Measurements from ENCODE around the gene ANAPC13. TPM values are rescaled to one million over a fixed set of nuclear protein-coding genes. Genes with fewer than 3 reads are reported as not detected.

ANAPC13 gene
- total RNA-seq, 1 experiment from 2014 or later = 18.6 TPM

DNA sequence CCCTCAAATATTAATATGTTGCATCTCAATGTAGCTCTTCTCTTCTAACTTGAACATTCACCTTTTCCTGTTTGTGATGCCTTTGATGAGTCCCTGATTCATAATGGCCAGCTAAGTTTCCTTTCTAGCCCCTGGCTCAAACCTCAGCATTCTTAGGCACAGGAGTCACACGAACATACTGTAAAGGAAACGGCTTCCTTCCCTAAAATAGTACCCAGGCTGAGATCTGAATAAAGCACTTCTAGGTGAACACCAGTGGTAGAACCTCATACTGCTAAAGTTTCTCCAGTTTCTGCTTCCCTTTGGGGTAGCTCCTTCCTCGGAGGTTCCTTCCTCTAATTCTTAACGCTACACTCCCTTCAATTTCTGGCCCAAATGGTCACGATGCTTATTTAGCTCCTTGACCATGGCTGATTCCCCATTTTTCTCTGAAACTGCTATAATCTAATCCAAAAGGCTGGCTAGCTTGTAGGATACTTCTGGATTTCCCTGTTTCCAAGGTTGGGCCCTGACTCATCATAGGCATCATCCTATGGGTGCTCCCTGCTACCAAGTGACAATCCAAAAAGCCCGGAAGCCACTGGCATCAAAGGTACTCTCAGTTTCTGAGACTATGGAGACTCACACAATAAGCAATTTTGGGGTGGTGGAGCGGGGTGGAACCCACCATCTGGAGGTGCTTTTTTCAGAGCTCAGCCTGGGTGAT is 2.4 kb downstream of the ANAPC13 start:
- DNase-seq (ENCODE audit: low spot score) = no peak

DNA sequence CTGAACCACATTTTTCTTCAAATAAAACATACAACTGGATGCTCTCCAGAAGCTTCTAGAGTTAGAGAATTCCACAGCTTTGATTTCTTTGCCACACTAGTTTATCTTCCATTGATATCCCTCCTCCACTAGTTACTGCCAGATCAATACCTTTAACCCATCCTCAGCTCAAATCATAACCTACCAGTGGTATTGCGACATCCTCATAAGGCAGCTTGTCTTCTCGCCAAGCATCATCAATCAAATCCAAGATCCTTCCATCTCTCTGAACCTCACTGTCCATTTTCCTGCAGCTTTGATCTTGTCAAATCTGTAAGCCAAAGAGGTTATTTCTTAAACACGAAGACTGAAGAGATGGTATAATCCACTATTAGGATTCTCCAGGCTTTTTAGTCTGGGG is 3.2 kb downstream of the ANAPC13 start:
- DNase-seq (ENCODE audit: low spot score) = no peak

DNA sequence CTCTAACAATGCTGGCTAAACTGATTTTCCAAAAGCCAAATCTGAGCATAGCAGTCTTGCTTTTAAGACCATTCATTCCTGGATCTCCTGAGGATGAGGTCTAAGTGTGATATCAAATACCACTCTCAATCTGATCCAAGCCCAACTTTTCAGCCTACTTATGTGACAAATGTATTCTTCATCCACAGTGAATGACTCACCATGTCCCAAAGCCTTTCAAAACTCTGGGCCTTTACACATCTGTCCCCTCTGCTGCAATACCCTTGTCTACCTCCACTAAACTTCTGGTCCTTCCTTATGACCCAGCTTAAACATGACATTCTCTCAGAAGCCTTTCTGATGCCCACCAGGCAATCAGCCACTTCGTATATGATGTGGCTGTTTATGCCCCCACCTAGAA is 4.6 kb downstream of the ANAPC13 start:
- DNase-seq (ENCODE audit: low spot score) = no peak

DNA sequence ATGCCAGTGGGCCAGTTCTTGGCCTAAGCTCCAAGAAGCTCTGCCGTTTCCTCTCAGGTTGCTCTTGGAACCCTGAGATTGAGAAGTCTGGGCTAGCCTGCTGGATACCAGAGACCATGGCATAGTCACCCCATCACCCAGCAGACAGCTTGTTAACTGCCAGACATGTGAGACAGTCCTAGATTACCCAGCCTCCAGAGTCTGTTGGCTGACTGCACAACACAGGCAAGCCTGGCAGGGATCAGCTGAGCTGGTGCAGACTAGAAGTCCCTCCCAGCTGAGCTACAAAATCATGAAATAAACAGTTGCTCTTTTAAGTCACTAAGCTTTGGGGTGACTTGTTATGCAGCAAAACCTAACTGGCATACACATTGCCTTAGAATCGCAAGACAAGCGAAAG is 5.2 kb downstream of the ANAPC13 start:
- DNase-seq (ENCODE audit: low spot score) = no peak

DNA sequence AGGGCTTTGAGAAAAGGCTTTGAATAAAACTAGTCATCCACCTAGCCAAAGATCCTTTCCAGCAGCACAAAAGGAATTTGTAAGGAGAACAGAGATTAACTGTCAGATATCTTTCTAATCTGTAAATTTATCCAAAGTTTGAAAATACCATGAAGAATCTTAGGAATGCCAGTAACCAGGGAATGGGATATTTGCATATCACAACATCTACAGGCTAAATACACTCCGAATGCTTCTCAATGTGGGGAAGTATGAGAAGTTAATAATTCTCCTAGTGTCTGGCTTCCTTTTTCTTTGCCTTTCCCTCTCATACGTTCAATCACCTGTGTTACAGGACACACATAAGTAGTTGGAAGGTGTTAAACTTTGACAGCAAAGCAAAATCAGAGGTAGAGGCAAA is 7.8 kb downstream of the ANAPC13 start:
- no peak for DNase-seq (ENCODE audit: low spot score)

DNA sequence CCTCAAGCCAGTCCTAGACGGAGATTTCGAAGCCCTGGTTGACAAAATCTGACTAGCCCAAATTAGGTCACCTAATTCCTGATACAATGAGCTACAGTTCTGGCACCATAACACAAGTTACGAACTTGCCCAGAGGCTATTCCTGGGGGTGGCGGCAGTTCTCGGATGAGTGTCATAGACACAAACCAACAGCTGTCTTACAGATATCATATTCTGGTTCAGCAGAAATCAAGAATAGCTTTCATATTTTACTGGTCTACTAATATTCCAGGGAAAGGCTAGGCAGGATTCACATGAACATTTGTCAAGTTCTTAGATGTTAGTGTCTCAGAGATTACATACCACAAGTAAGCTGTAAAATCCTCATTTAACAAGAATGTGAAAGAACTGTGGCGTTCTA is 8.8 kb downstream of the ANAPC13 start:
- no peak for DNase-seq (ENCODE audit: low spot score)

DNA sequence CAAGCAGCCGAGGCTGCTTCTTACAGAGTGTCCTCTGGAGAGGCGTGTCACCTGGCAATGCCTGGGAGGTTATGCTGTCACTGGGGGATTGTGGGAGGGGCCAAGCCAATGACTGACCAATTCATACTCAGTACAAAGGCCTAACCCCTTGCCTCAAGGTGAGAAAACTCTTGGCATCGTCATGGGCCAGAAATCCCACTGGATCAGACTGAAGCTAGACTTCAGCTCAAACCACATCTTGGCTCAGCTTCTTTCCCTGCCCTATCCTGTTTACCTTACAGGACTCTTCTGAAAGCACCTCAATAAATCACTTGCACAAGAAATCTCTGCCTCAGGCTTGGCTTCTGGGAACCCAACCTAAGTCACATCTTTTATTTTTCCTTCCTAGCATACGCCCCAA is 9.5 kb downstream of the ANAPC13 start:
- DNase-seq (ENCODE audit: low spot score) = no peak

DNA sequence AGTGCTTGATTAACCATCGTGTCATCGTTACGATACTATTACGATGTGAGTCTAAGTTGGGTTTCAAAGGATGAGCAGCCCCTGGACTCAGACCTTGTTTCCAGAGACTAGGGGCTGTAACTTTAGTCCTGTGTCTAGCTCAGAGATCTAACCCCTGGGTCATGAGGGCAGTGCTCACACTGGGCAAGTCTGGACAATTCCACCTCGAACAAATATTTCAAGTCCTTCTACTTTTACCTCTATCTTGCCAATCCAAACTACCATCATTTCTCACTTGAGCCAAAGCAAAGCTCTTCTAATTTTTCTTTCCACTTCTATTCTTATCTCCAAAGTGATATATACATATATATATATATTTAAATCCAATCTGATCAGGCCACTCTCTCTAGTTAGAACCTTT is 10.8 kb downstream of the ANAPC13 start:
- DNase-seq (ENCODE audit: low spot score) = no peak

DNA sequence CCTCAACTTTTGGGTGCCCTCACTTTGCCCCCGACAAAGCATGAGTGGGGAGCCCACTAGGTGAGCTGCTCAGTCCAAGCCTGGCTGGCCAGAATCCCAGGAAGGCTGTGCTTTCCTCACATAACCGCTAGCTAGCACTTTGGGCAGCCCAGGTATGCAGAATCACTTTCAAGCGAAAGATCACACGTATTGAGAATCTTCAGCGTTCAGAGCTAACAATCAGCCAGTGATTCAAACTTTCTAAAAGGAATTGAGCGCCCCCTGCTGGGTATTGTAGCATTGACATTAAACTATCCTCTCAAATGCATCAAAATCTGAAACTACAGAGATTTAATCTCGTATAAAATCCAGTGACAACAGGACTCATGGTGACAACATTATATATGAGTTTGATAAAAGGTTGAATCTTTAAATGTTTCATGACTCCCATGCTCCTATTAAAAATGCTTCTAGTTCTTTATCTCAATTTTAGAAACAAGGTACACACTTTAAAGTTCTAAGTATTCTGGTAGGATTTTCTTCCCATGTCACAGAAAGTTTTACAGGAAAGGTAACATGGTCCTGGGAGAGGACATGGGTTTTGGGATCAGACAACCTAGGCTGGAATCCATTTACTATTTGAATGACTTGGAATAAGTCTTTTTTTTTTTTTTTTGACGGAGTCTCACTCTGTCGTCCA is 11.8 kb downstream of the ANAPC13 start:
- DNase-seq (ENCODE audit: low spot score) = peak; percentile 97

DNA sequence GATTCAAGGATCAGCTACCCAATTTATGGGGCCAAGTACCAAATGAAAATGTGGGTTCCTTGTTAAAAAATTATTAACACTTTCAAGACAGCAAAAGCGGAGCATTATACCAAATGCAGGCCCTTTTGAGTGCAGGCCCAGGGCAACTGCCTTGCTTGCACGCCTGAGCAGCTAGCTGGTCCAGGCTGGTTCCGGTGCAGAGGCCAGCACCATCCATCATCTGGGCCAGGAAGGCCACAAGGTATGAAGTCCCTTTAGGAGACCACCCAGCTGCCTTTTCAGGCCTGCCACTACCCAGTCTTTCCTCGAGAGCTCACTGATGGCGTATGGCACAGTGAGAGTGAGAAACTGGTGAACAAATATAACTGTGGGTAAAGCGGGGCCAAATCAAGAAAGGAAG is 13.0 kb downstream of the ANAPC13 start:
- DNase-seq (ENCODE audit: low spot score) = no peak

DNA sequence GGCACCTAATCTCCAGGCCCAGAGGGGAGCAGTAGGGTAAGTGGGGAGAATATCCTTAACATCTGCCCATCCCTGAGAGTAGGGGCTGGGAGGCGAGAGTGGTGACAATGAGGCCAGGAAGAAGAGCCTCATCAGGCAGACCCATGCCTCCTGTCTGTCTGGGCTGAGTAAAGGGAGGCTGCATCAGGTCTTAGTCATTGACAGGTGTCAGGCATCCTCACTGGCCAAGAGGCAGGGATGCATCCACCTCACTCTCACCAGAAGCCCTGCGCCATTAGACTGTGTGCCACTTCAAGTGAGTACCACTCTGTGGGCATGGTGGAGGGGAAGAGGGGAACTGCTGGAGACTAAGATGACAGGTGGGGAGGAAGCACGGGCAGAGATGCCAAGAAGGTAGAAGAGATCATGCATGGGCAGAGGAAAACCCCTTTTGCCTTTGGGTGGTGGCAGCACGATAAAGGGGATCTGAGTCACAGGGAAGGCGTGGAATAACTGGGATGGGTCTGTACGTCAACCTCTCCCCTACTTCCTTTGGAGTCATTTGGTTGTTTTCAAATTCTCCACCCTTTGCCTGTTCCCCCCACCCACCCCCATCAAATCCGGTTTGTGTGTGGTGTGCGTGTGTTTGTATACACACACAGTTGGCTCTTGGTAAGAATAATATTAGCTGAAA is 14.1 kb downstream of the ANAPC13 start:
- no peak for DNase-seq (ENCODE audit: low spot score)

DNA sequence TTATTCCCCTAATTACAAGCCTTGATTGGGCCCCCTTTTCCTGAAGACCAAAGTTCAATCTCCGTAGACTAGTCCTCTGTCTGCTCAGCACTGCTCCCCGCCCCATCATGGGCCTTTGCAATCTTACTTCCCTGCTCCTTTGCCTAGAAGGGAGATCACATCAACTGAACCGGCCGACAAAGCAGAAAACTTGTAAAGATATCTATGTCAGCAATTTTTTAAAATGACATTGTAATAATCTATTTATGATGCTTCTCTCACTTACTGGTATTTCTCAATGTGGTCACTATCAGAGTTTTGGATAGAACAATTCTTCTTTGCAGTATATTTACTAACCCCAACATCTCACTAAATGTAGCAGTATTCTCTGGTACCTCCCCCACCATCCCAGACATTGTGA is 17.3 kb downstream of the ANAPC13 start:
- no peak for DNase-seq (ENCODE audit: low spot score)

DNA sequence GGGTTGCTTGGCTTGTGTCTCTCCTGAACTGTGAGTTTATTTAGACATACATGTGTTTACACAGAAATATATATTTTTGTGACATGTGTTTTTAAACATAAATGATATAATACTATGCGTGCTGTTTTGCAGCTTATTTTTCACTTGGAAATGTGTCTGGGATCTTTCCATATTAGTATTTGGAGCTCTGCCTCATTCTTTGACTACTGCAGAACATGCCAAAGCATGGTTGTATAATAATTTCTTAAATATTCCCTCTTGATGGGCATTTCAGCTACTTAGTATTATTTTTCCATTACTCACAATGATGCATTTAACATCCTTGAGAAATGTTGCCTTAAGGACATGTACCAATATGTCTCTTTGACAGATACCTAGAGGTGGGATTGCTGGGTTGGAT is 19.5 kb downstream of the ANAPC13 start:
- no peak for DNase-seq (ENCODE audit: low spot score)

DNA sequence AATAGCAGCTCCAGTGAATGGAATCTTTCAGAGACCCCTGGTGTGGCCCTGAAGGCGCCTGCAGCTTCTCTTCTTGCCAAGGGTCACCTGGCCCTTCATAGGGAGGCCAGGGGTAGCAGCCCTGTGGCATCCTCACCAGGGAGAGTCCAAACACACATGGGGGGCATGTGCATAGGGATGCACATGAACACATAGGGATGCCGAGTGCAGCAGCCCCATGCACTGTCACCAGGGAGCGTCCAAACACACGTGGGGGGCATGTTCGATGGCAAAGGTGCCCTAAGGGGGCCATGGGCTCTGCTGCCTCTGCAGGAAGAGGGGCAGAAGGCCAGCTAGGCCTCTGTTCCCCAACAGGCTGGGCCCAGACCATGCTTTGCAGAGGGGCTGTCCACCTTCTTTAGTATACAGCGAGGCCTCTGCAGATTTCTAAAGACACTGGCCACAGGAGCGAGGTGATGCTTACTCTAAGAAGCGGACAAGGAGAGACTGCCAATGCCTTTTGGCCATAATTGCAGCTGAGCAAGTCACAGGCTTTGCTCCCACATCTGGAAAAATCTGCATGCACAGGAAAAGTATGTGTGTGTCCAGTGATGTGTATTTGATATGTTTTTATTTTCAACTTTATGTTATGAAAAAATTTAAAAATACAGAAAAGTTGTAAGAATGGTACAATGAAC is 21.0 kb downstream of the ANAPC13 start:
- no peak for DNase-seq (ENCODE audit: low spot score)

DNA sequence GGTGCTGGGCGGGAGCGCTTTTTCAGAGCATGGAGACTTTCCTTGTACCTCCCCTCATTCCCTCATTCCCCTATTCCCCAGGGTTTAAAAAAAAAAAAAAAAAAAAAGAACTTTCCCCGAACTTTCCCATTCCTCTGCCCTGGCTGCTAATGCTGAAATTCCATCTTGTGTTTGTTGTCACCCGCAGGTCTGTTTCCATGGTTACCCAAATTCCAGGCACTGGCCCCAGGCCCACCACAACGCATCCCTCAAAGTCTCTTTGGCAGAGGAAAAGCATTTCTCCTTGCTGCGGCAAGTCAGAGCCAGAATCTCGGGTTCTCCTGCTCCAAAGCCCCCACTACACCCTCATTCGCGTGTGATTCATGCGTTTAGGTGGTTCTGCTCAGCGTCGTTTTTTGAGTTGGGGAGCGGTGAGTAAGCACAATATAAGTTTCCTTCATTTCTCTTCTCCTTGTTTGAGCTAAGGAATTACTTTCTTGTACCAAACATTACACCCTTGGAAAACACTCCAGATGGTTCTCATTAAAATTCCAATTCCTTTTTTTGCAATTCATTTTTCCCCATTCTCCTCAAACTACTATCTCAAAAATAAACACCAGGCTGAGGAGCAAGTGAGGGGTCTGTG is 21.6 kb downstream of the ANAPC13 start:
- DNase-seq (ENCODE audit: low spot score) = no peak

DNA sequence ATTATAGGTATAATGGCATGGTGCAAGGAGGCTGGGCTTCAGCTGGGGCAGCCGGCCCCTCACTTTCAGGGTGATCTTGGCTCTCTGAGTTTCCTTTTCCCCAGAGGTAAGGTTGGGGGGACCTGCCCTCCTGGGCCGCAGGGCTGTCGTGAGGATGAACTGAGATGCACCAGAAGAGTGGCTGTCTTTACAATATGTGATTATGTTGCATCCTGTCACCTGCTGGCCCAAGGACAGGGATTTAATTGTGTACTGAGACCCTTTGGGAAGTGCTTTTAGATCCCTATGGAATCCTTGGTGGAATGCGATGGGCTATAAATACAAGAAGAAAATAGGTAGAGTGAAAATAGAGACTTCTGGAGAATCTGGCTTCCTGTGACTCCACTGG is 22.1 kb downstream of the ANAPC13 start:
- no peak for DNase-seq (ENCODE audit: low spot score)

DNA sequence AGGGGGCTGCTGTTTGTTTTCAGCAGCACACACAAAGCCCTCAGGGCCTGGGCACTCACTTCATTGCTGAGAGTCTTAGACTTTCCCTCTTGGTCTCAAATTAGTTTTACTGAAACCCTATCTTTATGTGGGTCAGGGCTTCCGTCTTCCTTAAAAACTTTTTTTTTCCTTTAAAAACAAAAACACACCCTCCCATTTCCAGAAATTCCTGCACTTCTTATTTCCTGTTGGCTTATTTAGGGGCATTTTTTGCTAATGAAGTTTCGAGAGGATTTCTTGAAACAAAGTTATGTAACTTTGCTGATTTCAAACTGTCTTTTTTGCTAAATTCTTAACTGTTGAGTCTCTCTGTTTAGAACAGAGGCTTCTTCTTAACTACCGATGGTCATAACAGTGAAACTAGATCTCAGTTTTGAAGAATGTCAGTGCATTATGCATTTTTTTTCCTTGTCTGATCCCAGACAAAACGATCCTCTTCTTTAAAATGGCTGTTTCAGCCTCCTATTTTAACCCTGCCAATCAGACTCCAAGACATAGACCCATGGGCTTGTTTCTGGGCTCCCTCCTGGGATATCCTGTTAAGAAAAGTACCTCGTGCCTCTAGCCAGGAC is 23.3 kb downstream of the ANAPC13 start:
- no peak for DNase-seq (ENCODE audit: low spot score)

DNA sequence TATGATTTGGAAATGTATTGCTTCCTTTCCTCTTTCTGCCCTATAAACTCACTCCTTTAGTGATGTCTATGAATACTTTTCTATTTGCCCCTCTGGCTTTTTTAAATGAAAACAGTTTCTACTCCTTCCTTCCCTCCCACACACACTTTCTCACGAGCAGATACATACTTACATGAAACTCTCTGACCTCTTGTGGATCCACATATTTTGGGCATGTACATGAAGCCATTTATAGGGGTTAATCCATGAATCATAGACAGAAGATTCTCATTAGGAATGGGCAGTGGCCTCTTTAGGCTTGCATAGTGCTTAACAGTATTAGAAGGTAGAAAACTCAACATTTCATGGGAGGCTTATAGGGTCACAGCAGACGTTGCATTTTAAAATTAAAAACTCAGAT is 24.8 kb downstream of the ANAPC13 start:
- no peak for DNase-seq (ENCODE audit: low spot score)

DNA sequence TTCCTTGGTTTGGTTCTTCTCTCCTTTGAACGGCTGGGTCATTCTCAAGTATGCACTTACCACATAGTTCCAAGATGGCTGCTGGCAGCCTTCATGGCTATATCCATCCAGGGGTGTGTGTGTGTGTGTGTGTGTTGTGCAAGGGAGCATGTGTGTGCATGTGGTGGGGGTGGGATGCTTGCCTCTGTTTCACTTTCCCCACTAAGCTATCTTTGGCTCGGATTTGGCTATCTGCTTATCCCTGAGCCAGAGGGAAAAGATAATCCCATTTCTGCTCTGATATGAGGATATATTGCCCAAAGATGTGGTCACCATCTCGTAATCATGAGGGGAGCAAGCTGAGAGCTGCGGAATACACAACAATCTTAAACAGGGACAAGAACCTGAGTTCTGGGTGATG is 26.2 kb downstream of the ANAPC13 start:
- DNase-seq (ENCODE audit: low spot score) = no peak

DNA sequence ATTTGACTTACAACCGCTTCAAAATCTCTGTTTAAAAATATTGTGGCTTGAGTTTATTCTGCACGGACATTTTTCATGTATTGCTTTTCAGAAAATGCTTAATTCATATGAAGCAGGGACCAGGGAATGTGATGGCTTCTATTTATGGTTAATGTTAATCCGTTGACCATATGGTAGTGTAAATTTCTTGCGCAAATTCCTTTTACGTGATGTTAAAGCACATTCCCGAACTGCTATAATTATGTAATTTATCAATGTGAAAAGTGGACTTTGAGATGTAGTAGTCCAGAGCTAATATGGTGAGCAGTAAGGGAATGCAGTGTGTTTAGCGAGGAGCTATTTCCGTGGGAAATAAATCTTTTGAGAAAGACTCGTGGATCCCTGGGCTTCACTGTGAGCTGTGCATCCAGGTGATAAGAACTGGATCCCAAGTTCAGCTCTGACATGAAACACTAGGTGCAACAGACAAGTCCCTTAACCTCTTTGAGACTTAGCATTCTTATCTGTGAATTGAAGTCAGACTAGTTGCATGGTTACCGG is 27.3 kb downstream of the ANAPC13 start:
- no peak for DNase-seq (ENCODE audit: low spot score)

DNA sequence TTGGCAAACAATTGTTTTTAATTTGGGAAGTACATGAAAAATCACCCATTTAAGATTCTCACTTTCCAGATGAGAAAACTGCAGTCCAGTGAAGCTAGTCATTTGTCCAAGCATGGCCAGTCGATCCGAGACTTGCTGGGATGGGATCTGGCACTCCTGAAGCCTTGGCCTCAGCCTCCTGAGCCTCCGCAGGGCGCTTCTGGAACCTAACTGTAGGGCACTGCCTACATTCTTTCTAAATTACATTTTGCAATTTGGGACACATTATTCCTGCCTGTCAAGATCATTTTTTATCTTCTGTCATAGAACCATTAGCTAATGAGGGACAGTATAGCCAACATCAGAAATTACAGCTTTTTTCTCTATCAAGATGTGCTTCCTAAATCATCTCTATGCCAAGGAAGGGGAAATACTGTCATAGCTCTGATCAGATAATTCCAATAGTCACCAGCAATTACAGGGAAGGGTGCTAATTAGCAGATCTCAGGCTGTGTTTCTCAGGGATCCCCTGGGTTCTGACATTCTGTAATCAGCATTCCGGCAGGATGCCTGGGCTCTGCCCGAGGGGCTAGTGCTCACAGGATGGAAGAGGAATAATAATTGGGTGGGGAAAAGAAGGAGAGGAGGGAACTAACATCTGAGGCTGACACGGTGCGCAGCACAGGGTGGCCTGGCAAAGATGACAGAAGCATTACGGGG is 28.3 kb downstream of the ANAPC13 start:
- no peak for DNase-seq (ENCODE audit: low spot score)
